ENCODE data around the gene PAPSS2.

DNA sequence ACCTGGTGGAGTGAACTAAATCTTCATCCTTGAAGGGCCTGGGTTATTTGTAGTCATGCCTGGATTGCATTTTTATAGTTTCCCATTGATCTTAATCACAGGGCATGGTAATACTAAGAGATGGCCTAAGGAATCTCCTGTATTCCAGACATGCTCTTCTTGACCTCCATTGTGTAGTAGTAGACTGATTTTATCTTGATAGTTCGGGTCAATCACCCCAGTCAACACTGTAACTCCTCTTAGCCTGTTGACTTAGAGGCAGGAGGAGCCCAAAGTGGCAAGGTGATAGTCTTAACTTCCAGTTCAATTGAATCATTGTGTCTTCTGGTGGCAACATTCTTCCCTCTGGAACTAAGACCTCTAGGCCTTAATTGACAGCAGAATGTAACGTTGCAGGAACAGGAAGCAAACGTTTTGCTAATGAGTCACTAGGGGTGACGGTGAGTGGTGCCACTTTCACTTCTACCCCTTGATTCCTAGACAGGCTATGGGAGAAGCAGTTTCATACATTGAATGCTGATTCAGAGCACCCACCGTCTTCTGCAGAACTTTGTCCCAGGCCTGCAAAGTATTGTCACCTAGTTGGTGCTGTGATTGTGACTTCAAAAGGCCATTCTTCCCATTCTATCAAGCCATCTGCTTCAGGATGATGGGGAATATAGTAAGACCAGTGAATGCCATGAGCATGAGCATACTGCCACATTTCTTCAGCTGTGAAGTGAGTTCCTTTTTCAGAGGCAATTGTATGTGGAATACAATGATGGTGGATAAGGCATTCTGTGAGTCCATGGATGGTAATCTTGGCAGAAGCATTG, 24.0 kb upstream of the PAPSS2 start:
- no peak for TF ChIP-seq CTCF (IDR thresholded peaks at IDR 0.05)
- TF ChIP-seq POLR2A (IDR thresholded peaks at IDR 0.05), result no peak

All from lower leg skin (tissue), 3 donors.